A673 (cell line): ENCODE results near the gene B9D1. TPM values are rescaled to one million over a fixed set of nuclear protein-coding genes. Genes with fewer than 3 reads are reported as not detected.
A peak's percentile ranks its signal among the peaks of the same experiment; 100 is the strongest.

Source experiments
- Bru-seq: library from RNA; stranded (reverse); fragments of 400-500 nt; gene quantifications from one replicate; lab custom pipeline; 2021; lab: Mats Ljungman, UMichigan
- BruChase-seq, 2 experiments: library from RNA; stranded (reverse); fragments of 400-500 nt; gene quantifications; one replicate each; lab custom pipeline; 2021; lab: Mats Ljungman, UMichigan
- BruUV-seq: library from RNA; stranded (reverse); fragments of 400-500 nt; replicated peaks from 2 replicates; lab custom pipeline; 2021; lab: Mats Ljungman, UMichigan
- CTCF ChIA-PET: fragments of 300-600 bp; sonication (Branson Sonifier 250); formaldehyde crosslinking; loops from one replicate; lab custom pipeline; 2022; ENCODE audit warnings: antibody characterized with exemption; lab: Charles Lee
- POLR2A ChIA-PET: fragments of 300-600 bp; sonication (Branson Sonifier 250); formaldehyde crosslinking; loops from one replicate; lab custom pipeline; 2022; ENCODE audit warnings: antibody characterized with exemption; ENCODE audit not compliant: low non-redundant PET; lab: Charles Lee
- DNase-seq: peaks from one replicate; pipeline ENCODE4 v3.0.0-alpha.2; 2015; ENCODE audit warnings: low spot score
- H3K27ac ChIP-seq: fragments of 200-600 bp; sonication (generic); 2 replicates; pipeline ENCODE4 v1.5.1; 2016; ENCODE audit warnings: mixed run types, low read depth, mild to moderate bottlenecking, mixed read lengths, antibody characterized with exemption, low read length; ENCODE audit not compliant: poor library complexity, severe bottlenecking
- H3K27me3 ChIP-seq: fragments of 200-600 bp; sonication (generic); replicated peaks from 2 replicates; pipeline ENCODE4 v1.6.1; 2017; ENCODE audit warnings: mixed run types, low read depth, mild to moderate bottlenecking, mixed read lengths, antibody characterized with exemption, low read length; ENCODE audit not compliant: insufficient read depth, poor library complexity
- H3K36me3 ChIP-seq: fragments of 200-600 bp; sonication (generic); 2 replicates; pipeline ENCODE4 v1.6.1; 2016; ENCODE audit warnings: mixed run types, mild to moderate bottlenecking, mixed read lengths, antibody characterized with exemption, low read length; ENCODE audit not compliant: insufficient read depth, poor library complexity, severe bottlenecking
- H3K4me1 ChIP-seq: fragments of 200-600 bp; sonication (generic); 2 replicates; pipeline ENCODE4 v1.6.1; 2017; ENCODE audit warnings: mixed run types, mild to moderate bottlenecking, mixed read lengths, antibody characterized with exemption, low read length; ENCODE audit not compliant: insufficient read depth, poor library complexity, severe bottlenecking
- H3K4me3 ChIP-seq: fragments of 200-600 bp; sonication (generic); 2 replicates; pipeline ENCODE4 v1.5.1; 2016; ENCODE audit warnings: low read depth, mixed run types, mild to moderate bottlenecking, mixed read lengths, low read length; ENCODE audit not compliant: poor library complexity, severe bottlenecking
- H3K9me3 ChIP-seq: fragments of 200-600 bp; sonication (generic); 2 replicates; pipeline ENCODE4 v1.6.1; 2016; ENCODE audit warnings: mixed run types, low read depth, mild to moderate bottlenecking, mixed read lengths, antibody characterized with exemption, low read length; ENCODE audit not compliant: poor library complexity, severe bottlenecking
- CTCF ChIP-seq: fragments of 300-800, 200-600 bp; sonication (generic); conservative IDR thresholded peaks from 2 replicates; pipeline ENCODE4 v1.5.1; 2017; ENCODE audit warnings: low read depth, mild to moderate bottlenecking, antibody characterized with exemption, low read length, moderate library complexity, mixed read lengths
- EZH2 ChIP-seq: fragments of 200-600 bp; sonication (generic); IDR thresholded peaks from 2 replicates; pipeline ENCODE4 v1.6.1; 2017; ENCODE audit warnings: borderline replicate concordance, low read depth, mild to moderate bottlenecking, mixed read lengths, antibody characterized with exemption, low read length; ENCODE audit not compliant: poor library complexity, severe bottlenecking
- intact Hi-C: fragments of 100-400 bp; cut with micrococcal nuclease; formaldehyde crosslinking; loops from one replicate; pipeline ENCODE4 v1.10.0; 2022; ENCODE audit not compliant: unreplicated experiment
- long read RNA-seq: library from polyadenylated mRNA; stranded (forward); transcript quantifications from one replicate; pipeline ENCODE4 v2.0.0, GENCODE V29; 2022
- total RNA-seq: library from RNA; stranded (reverse); gene quantifications from 2 replicates; pipeline ENCODE4 v1.2.3, GENCODE V29; 2021

The B9D1 gene
- total RNA-seq (37.0 and 45.2 TPM in 2 replicates), Bru-seq, nascent RNA (percentile 63 among the genes with signal in this experiment), BruChase-seq, experiment 1, labeled RNA remaining after a 2-hour chase (percentile 58 among the genes with signal in this experiment), BruChase-seq, experiment 2, labeled RNA remaining after a 6-hour chase (percentile 57 among the genes with signal in this experiment)
- long read RNA-seq, transcript B9D1-201 (7 exons, 908 nt), result major isoform, 27 of 43 reads
- long read RNA-seq, partial matches to known transcripts, result 1 of 43 reads
- long read RNA-seq, other reads (novel, unspliced or antisense), result 9 of 43 reads

- H3K9me3 ChIP-seq, result no peaks in the 10 kb centered on the region
- no TSS peak for BruUV-seq
- TF ChIP-seq CTCF (peak; percentile 97), EZH2 (no peak)
- H3K4me3 ChIP-seq, result peak within 1 kb of the TSS; percentile 85
- H3K36me3 ChIP-seq, result no peaks in the 10 kb centered on the region
- peak within 1 kb of the TSS; percentile 88 for H3K27ac ChIP-seq
- CTCF ChIA-PET, result interaction anchor here (0.5 to 2.0 kb wide), 12 partner anchors 15 to 402 kb away, joined by 3 to 41 read pairs (median 6); partner anchors contain the start of genes MAPK7 and MFAP4
- H3K27me3 ChIP-seq, result no peaks in the 10 kb centered on the region
- peaks cover 22% of the 10 kb centered on the region for H3K4me1 ChIP-seq
- intact Hi-C loops, result loop anchor here (1.0 to 5.0 kb wide), 4 partner anchors 85 to 400 kb away; partner anchors contain the start of gene ALDH3A2
- POLR2A ChIA-PET, result no interaction called here
- peak; percentile 95 for DNase-seq
Measured at GRCh38 chr17:19362277-19363113, at the start of gene B9D1. Gene B9D1 (minus strand): TSS chr17:19362723. CDS start chr17:19362569, 154 bp downstream.

- Histone ChIP-seq H3K9me3 (no peaks in the 10 kb centered on the region), H3K4me3 (no peak overlapping the region), H3K27me3 (no peaks in the 10 kb centered on the region), H3K36me3 (no peaks in the 10 kb centered on the region), H3K4me1 (no peaks in the 10 kb centered on the region), H3K27ac (no peak overlapping the region)
- DNase-seq, result no peak
- POLR2A ChIA-PET, result interaction anchor here (0.6 kb wide), 1 partner anchor 27 kb away, joined by 7 read pairs; no protein-coding TSS in a partner anchor
- no peak for TF ChIP-seq EZH2
- no peak for TF ChIP-seq CTCF
- BruUV-seq, result no TSS peak
- intact Hi-C loops, result no loop called here
- CTCF ChIA-PET, result no interaction called here
Measured at GRCh38 chr17:19411631-19412030, 49.1 kb upstream of the B9D1 start.

GRCh38 chr17:19410875-19411620 lies 48.5 kb upstream of the B9D1 start, which contains the start of gene RNF112:
Gene RNF112 (plus strand): TSS chr17:19411232. CDS start chr17:19411409, 177 bp downstream.
- Histone ChIP-seq H3K36me3 (no peaks in the 10 kb centered on the region), H3K9me3 (no peaks in the 10 kb centered on the region), H3K4me3 (no peak within 1 kb of the TSS), H3K27me3 (no peaks in the 10 kb centered on the region), H3K27ac (no peak within 1 kb of the TSS), H3K4me1 (no peaks in the 10 kb centered on the region)
- POLR2A ChIA-PET, result interaction anchor here (0.6 kb wide), 1 partner anchor 27 kb away, joined by 7 read pairs; no protein-coding TSS in a partner anchor
- BruUV-seq, result no TSS peak
- no peak for DNase-seq
- CTCF ChIA-PET, result no interaction called here
- intact Hi-C loops, result no loop called here
- TF ChIP-seq EZH2, result no peak
- no peak for TF ChIP-seq CTCF
